Measurements from ENCODE around the gene GDF15. TPM values are rescaled to one million over a fixed set of nuclear protein-coding genes. Genes with fewer than 3 reads are reported as not detected.

The GDF15 gene
- total RNA-seq, 1 experiment from 2014 or later: 425 TPM

GRCh38 chr19:18433735-18434398 lies 47.9 kb downstream of the GDF15 start:
- BruUV-seq (replicated peaks): no TSS peak
- no peak overlapping the region for H3K9ac ChIP-seq (ENCODE audit: low read length)
- RAD21 ChIA-PET (ENCODE audit: low non-redundant PET in 1 of 2, low total read pairs in 2 of 2, uncharacterized antibody in 2 of 2, unreplicated experiment in 2 of 2): no interaction called here

More at GRCh38 chr19:18433735-18434398, 47.9 kb downstream of the GDF15 start:
- Histone ChIP-seq H3K4me1 (ENCODE audit: control insufficient read depth in 1 of 2, insufficient read depth in 2 of 2, low read length in 2 of 2) (peaks cover 8 to 31% of the 10 kb centered on the region in 2 experiments), H4K20me1 (ENCODE audit: insufficient read depth) (no peaks in the 10 kb centered on the region), H3K27me3 (ENCODE audit: insufficient read depth, low read length) (no peaks in the 10 kb centered on the region), H3K27ac (ENCODE audit: low read depth, low read length) (peak overlapping the region; percentile 38), H3K36me3 (ENCODE audit: control insufficient read depth in 1 of 2, insufficient read depth in 2 of 2, low read length in 2 of 2) (peaks cover 3 to 8% of the 10 kb centered on the region in 2 experiments; a peak in 2 of 4 replicates), H3K4me3 (replicated peaks in 1 of 2; ENCODE audit: low read depth in 1 of 2, low read length in 2 of 2) (no peak overlapping the region), H3K79me2 (ENCODE audit: insufficient read depth, low read length) (peaks cover 9% of the 10 kb centered on the region; the same call in 1 of the 2 replicates), H2AFZ (ENCODE audit: low read depth, low read length, poor library complexity, severe bottlenecking) (no peak overlapping the region), H3K4me2 (ENCODE audit: low read length) (no peak overlapping the region), H3K9me2 (ENCODE audit: insufficient read depth) (no peaks in the 10 kb centered on the region), H3K9me3 (ENCODE audit: control insufficient read depth in 1 of 2, insufficient read depth in 1 of 2, low read depth in 1 of 2, low read length in 2 of 2) (no peaks in the 10 kb centered on the region)
- ChIA-PET POLR2A (interaction anchor here (1.2 kb wide), 1 partner anchor 15 kb away, joined by 6 read pairs; the partner anchor contains the start of gene SSBP4), CTCF (no interaction called here)
- no peak for DNase-seq (ENCODE audit: low read depth, low spot score)
- TF ChIP-seq CTCF (IDR thresholded peaks at IDR 0.05 in 2 of 3, conservative IDR thresholded peaks at IDR 0.05 in 1 of 3; ENCODE audit: borderline replicate concordance in 1 of 3, insufficient read depth in 1 of 3, low read depth in 2 of 3, low read length in 2 of 3) (no peak), FOSL1 (IDR thresholded peaks at IDR 0.05; ENCODE audit: low read depth) (no peak), CBX3 (IDR thresholded peaks at IDR 0.05; ENCODE audit: low read depth) (no peak), ZBTB33 (IDR thresholded peaks at IDR 0.05; ENCODE audit: extremely low read depth, insufficient replicate concordance, low read length) (no peak), EZH2 (IDR thresholded peaks at IDR 0.05) (no peak), ZNF274 (IDR thresholded peaks at IDR 0.05; ENCODE audit: low read depth, low read length) (no peak), SRF (IDR thresholded peaks at IDR 0.05; ENCODE audit: low read depth) (no peak), EGR1 (IDR thresholded peaks at IDR 0.05; ENCODE audit: low read depth) (no peak), POLR2AphosphoS5 (IDR thresholded peaks at IDR 0.05; ENCODE audit: low read depth, low read length) (no peak), SP1 (IDR thresholded peaks at IDR 0.05; ENCODE audit: low read depth) (no peak), POLR2A (IDR thresholded peaks at IDR 0.05; ENCODE audit: borderline replicate concordance, extremely low read depth, insufficient read depth, insufficient read length) (no peak)
- TF ChIP-seq, protein P1, sequence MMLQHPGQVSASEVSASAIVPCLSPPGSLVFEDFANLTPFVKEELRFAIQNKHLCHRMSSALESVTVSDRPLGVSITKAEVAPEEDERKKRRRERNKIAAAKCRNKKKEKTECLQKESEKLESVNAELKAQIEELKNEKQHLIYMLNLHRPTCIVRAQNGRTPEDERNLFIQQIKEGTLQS (IDR thresholded peaks at IDR 0.05): no peak
- TF ChIP-seq, protein P2, sequence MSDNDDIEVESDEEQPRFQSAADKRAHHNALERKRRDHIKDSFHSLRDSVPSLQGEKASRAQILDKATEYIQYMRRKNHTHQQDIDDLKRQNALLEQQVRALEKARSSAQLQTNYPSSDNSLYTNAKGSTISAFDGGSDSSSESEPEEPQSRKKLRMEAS (IDR thresholded peaks at IDR 0.05): no peak
- ATAC-seq: no peak
- intact Hi-C loops (cut with micrococcal nuclease): no loop called here

Data from HCT116 (cell line).